Gastrocnemius medialis (tissue), 4 donors: ENCODE data around the gene ME2.

ENCODE experiments used
- POLR2A ChIP-seq, 2 donors: fragments of 450-650 bp; IDR thresholded peaks; one replicate each; pipeline ENCODE4 v1.6.1; 2017; ENCODE audit warnings: antibody characterized with exemption in 2 of 2, mild to moderate bottlenecking in 2 of 2, moderate library complexity in 2 of 2
- TF ChIP-seq, protein P1 (sequence below), 5 experiments: fragments of 450-650 bp in 3 of 5; fragments of 200-600 bp in 2 of 5; sonication (generic) in 2 of 5; IDR thresholded peaks in 4 of 5; conservative IDR thresholded peaks in 1 of 5; 1 replicate in 4 of 5; 2 replicates in 1 of 5; pipeline ENCODE4 v1.5.1; 2016 to 2019; ENCODE audit warnings: antibody characterized with exemption in 5 of 5, mild to moderate bottlenecking in 3 of 5, moderate library complexity in 3 of 5

DNA sequence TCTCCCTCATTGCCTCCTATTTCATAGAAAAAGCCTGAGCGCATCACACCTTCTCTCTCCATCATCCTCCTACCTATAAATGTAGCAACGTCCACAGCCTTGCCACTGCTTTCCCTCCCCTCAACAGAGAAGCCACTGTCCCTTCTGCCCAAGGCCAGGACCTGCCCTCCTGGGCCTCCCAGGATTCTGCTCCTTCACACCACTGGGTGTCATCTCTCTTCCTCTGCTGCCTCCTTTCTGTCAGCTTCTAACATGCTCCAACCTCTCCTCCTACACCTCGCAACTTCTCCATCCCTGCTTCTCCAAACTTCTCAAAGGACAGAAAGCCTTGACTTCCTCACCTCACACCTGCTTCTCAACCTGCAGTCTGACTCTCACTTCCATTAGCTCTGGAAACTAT is 21.2 kb upstream of the ME2 start:
- TF ChIP-seq POLR2A (IDR thresholded peaks at IDR 0.05): no peak
- TF ChIP-seq, protein P1, sequence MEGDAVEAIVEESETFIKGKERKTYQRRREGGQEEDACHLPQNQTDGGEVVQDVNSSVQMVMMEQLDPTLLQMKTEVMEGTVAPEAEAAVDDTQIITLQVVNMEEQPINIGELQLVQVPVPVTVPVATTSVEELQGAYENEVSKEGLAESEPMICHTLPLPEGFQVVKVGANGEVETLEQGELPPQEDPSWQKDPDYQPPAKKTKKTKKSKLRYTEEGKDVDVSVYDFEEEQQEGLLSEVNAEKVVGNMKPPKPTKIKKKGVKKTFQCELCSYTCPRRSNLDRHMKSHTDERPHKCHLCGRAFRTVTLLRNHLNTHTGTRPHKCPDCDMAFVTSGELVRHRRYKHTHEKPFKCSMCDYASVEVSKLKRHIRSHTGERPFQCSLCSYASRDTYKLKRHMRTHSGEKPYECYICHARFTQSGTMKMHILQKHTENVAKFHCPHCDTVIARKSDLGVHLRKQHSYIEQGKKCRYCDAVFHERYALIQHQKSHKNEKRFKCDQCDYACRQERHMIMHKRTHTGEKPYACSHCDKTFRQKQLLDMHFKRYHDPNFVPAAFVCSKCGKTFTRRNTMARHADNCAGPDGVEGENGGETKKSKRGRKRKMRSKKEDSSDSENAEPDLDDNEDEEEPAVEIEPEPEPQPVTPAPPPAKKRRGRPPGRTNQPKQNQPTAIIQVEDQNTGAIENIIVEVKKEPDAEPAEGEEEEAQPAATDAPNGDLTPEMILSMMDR (IDR thresholded peaks at IDR 0.05 in 4 of 5, conservative IDR thresholded peaks at IDR 0.05 in 1 of 5): peak in 1 of 5 experiments; percentile 19
